ENCODE measurements around the gene JPT2. TPM values are rescaled to one million over a fixed set of nuclear protein-coding genes. Genes with fewer than 3 reads are reported as not detected.

JPT2 gene
- total RNA-seq, 1 donor from 2014 or later = 98.0 TPM

Other genes with a start within 250 kb of the JPT2 start
- gene PERCC1, start 247.2 kb upstream of the JPT2 start, total RNA-seq = not detected in 2 replicates
- gene CCDC154, start 233.7 kb upstream of the JPT2 start, total RNA-seq = 0.80 and 1.2 TPM in 2 replicates
- 52.2 and 54.3 TPM in 2 replicates for gene CLCN7, start 203.3 kb upstream of the JPT2 start, total RNA-seq
- gene PTX4, start 189.3 kb upstream of the JPT2 start, total RNA-seq = not detected in 2 replicates
- 72.6 and 74.8 TPM in 2 replicates for gene TELO2, start 184.9 kb upstream of the JPT2 start, total RNA-seq
- gene TMEM204, start 144.6 kb upstream of the JPT2 start, total RNA-seq = 17.2 and 17.8 TPM in 2 replicates
- 8.4 and 10.7 TPM in 2 replicates for gene IFT140, start 66.2 kb upstream of the JPT2 start, total RNA-seq
- 33.6 and 34.3 TPM in 2 replicates for gene CRAMP1, start 65.9 kb upstream of the JPT2 start, total RNA-seq
- gene MAPK8IP3, start 27.9 kb downstream of the JPT2 start, total RNA-seq = 74.8 and 77.5 TPM in 2 replicates
- gene NME3, start 93.3 kb downstream of the JPT2 start, total RNA-seq = 45.6 and 46.1 TPM in 2 replicates
- gene EME2, start 94.5 kb downstream of the JPT2 start, total RNA-seq = 26.1 and 26.2 TPM in 2 replicates
- gene MRPS34, start 94.9 kb downstream of the JPT2 start, total RNA-seq = 179 and 184 TPM in 2 replicates
- 27.1 and 28.3 TPM in 2 replicates for gene SPSB3, start 104.3 kb downstream of the JPT2 start, total RNA-seq
- gene NUBP2, start 104.7 kb downstream of the JPT2 start, total RNA-seq = 64.5 and 66.7 TPM in 2 replicates
- gene IGFALS, start 115.4 kb downstream of the JPT2 start, total RNA-seq = not detected in 2 replicates
- gene HAGH, start 148.5 kb downstream of the JPT2 start, total RNA-seq = 60.3 and 67.6 TPM in 2 replicates
- 17.6 and 20.8 TPM in 2 replicates for gene FAHD1, start 148.9 kb downstream of the JPT2 start, total RNA-seq
- not detected in 2 replicates for gene MEIOB, start 193.9 kb downstream of the JPT2 start, total RNA-seq
- not detected in 2 replicates for gene HS3ST6, start 240.1 kb downstream of the JPT2 start, total RNA-seq

Data from activated T-helper 2 cell treated with anti-CD3 and anti-CD28 coated beads, Interferon-gamma antibody, Interleukin-2, Interleukin-4, amounts not matched to agents 10 μg/mL and 5 μg/mL and 100 μg/mL, durations not matched to agents 14 hours and 24 hours and 36 hours (primary cell).